DMS53 treated with DMSO at 0.1 percent for 48 hours (cell line): ENCODE data around the gene OLFM4.

Source experiments
- DNase-seq: peaks from one replicate; lab custom pipeline; 2025; ENCODE audit not compliant: unreplicated experiment; lab: John Stamatoyannopoulos, UW

OLFM4 gene, protein sequence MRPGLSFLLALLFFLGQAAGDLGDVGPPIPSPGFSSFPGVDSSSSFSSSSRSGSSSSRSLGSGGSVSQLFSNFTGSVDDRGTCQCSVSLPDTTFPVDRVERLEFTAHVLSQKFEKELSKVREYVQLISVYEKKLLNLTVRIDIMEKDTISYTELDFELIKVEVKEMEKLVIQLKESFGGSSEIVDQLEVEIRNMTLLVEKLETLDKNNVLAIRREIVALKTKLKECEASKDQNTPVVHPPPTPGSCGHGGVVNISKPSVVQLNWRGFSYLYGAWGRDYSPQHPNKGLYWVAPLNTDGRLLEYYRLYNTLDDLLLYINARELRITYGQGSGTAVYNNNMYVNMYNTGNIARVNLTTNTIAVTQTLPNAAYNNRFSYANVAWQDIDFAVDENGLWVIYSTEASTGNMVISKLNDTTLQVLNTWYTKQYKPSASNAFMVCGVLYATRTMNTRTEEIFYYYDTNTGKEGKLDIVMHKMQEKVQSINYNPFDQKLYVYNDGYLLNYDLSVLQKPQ

GRCh38 chr13:53028637-53029203 lies at the start of gene OLFM4:
Gene OLFM4, plus strand, starts transcription at chr13:53028813. Its CDS starts 24 bp downstream, at chr13:53028837.
- DNase-seq = no peak

GRCh38 chr13:52978989-52979388 lies 49.6 kb upstream of the OLFM4 start:
- no peak for DNase-seq

DNA sequence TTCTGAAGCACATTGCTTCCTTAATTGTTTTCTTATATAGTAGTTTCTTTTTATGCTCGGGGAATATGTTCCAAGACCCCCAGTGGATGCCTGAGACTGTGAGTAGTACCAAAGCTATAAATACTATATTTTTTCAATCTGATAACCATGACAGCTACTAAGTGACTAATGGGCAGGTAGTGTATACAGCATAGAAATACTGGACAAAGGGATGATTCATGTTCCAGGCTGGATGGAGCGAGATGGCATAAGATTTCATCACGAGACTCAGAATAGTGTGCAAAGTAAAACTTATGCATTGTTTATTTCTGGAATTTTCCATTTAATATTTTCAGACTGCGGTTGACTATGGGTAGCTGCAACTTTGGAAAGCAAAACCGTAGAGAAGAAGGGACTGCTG lies 47.9 kb upstream of the OLFM4 start:
- DNase-seq = no peak

GRCh38 chr13:52983836-52984235 lies 44.8 kb upstream of the OLFM4 start:
- no peak for DNase-seq

GRCh38 chr13:52984881-52985363 lies 43.7 kb upstream of the OLFM4 start:
- no peak for DNase-seq

DNA sequence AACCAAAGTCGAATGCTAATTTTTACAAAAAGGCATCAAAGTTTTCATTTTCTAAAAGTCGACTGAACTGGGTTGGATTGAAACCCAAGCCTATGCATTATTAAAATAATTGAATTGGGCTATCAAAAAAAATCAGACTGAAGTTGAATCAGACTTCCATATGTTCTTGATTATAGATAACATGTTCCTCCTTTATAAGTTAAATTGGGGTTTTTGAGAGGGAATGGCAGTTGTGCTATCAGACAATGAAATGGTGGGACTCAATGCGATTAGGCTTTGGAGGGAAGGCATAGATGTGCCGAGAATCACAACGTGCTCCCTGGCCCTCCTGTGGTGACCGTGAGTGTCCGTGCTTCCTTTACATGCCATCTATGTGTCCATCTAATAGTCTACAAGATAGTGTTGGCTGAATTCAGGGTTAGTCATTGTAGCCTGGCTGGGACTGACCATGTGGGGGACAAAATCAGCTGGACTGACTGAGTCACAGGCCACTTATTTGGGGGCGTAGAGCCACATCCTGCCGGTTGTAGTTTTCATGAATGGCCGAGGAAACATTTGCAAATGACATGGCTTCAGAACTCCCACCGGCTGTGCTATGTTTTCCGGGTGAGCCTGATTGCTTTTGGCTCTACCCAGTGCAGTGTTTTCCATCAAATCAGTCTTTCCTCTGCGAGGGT lies 37.1 kb upstream of the OLFM4 start:
- DNase-seq = no peak

DNA sequence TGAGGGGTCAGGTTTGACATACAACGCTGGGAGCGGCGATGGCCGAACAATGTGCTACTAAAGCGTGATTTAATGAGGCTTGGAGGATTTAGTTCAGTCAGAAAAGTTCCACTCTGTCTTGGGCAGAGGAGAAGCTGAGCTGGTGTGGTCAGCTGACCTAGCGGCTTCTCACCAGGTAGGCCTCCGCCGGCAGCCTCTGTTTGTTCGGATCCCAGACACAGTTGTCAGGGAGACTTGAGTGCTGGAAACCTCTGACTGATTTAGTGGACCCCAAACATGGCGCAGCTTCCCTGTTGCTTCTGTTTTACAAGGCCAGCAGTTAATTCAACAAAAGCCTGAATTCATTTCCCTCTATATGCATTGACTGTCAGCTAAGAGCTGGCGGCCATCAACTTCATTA lies 36.5 kb upstream of the OLFM4 start:
- no peak for DNase-seq

DNA sequence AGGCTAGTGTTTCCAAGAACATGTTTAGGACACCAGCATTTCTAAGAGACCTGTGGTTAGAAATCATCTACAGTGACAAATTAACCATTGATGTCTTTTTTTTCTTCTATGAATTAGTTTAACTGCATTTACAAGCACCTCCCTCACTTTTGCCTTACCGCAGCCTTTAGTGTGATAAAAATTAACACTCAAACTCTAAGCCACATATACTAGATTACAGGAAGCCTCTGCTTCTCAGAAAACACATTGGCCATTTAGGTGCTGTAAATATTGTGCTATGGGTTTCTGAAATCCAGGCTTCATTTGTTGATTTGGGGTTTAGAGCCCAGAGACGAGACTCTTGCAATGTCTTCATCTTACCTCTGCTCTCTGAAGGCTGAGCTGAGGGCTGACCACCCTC lies 34.6 kb upstream of the OLFM4 start:
- DNase-seq = no peak

DNA sequence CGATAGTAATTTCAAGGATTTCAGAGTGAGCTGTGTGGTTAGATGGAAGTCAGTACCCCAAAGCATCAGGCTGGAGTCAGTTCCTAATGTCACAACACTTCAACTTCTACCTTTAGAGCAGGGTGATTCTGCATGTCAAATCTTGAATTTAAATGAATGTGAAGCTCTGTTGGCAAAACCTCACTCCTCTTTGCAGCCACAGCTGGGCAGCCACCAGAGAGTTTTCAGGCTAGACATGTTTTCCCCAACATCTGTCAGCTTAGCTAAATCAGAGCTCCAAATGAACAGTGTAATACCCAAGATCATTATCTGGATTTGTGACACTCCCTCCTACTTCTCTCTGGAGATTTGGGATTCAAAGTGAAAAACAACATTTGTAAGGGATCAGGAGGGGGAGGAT lies 33.7 kb upstream of the OLFM4 start:
- DNase-seq = no peak

DNA sequence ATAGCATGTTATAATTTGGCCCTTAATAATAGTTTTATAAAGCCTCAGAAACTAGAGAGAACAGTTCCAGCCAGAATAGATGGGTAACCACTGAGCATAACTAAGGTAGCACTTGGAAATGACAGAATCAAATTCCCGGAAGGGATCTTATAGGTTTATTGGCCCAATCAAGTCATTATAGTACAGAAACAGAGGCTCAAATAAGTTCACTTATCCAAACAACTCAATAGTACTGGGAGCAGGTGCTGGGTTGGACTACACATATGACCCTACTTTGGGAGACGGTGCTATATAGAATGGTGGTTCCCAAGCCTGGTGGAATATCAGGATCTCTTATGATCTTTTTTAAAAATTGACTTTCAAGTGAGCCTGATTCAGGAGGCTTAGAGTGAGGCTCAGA lies 32.7 kb upstream of the OLFM4 start:
- no peak for DNase-seq

DNA sequence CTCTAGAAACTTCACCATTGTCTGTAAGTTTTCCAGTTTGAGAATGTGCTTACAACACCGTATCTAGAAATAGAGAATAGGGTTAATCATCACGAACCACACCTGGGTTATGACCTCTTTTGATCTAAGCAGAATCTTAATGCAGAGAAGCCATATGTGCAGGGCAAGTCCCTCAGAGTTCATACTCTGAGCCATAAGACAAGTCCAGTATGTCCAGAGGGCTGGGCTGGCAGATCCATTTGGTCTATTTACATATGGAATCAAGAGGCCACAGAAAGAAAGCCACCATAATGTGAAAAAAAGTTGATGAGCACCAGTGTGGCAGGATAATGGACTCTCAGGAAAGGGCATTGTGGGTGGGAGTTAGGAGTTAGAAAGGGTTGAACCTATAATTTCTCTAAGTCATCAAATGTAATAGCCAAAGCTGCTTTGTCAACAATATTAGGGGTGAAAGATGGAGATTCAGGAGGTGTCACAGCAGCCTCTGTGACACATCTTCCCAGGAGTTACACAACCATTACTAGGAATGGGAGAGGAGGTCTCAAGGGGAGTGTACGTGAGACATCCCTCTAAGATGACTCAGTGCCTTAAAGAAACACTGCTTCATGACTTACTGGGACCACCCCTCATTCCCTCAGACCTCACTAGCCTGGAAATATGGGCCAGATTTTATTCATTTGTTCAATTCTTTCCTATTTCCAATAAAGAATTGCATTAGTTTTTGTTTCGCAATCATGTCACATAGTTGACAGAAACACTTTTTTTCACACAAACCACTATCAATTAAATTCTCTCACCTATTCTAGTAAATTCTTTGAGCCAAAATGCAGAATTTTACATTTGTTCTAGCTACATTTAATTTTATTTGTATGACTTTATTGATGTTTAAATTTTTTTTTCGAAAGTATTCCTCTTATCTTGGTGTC lies 30.4 kb upstream of the OLFM4 start:
- no peak for DNase-seq

DNA sequence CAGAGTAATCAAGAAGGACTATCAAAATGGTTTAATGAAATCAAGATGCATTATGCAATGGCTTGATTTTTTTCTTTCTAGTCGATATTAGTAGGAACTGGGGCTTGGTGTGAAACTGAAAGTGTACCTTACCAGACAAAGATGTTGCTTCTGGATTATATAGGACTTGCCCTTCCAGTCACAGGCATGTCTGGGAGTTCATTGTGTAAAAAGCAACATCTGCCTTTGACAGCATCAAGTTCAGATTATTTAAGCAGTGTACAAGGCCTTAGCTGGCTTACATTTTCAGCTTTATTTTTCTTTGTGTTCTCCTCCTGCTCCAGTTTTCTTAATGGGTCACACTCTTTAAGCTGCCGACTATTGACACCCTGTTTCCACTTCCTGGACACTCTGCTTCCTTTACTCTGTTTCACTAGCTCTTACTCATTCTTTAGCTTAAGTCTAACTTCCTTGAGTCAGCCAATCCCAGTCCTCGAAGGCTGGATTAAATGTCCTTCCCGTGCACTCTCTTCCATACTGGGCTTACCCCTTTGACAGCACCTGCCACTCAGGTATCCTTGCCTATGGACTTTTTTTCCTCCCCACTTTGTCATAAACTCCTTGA lies 29.4 kb upstream of the OLFM4 start:
- no peak for DNase-seq

GRCh38 chr13:53001444-53002225 lies 27.0 kb upstream of the OLFM4 start:
- DNase-seq = no peak

GRCh38 chr13:53004573-53004972 lies 24.0 kb upstream of the OLFM4 start:
- DNase-seq = no peak

DNA sequence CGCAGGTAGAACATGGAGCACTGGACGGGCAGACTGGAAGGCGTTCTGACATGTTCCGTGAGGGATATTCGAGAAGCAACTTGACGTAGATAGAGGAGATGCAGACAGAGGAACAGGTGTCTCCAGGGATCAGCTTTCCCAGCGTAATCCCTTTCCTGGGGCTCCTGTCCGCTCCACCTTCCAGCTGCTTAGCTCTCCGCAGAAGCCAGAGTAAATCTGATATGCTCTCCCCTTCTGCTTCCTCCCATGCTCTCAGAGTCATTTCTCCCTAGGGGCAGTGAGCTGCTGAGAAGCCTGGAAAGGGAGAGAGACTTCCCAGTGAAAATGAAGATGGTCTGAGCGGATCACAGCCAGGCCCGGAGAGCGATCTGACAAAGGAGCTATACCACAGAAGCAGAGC lies 23.0 kb upstream of the OLFM4 start:
- no peak for DNase-seq

- DNase-seq = no peak
These were observed 20.7 kb upstream of the OLFM4 start for GRCh38 chr13:53007872-53008271.

GRCh38 chr13:53010374-53011105 lies 18.1 kb upstream of the OLFM4 start:
- DNase-seq = no peak

GRCh38 chr13:53012707-53013106 lies 15.9 kb upstream of the OLFM4 start:
- no peak for DNase-seq

DNA sequence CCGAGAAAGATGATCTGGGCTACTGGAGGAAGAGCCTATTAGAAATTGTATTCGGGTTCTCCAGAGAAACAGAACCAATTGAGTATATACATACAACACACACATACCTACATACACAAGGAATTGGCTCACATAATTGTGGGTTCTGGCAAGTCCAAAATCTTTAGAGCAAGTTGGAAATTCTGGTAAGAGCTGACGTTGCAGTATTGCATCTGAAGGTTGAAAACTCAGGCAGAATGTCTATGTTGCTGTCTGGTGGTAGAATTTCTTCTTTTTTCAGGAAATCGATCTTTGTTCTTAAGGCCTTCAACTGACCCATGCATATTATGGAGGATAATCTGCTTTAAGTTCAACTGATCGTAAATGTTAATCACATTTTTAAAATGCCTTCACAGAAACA lies 15.5 kb upstream of the OLFM4 start:
- DNase-seq = no peak
